Left lobe of liver (tissue), 1 donor: Measurements from ENCODE around the gene CPSF2. TPM values are rescaled to one million over a fixed set of nuclear protein-coding genes. Genes with fewer than 3 reads are reported as not detected.

Experiments used
- total RNA-seq: library from RNA; stranded (reverse); gene quantifications from one replicate; pipeline ENCODE4 v1.2.1, GENCODE V29; 2021
- donor health status: DM: no; HTN: yes; CAD: no.

CPSF2 gene
- total RNA-seq, 1 donor from 2014 or later = 24.3 TPM

Other genes with a start within 250 kb of the CPSF2 start
- 7.7 TPM for gene FBLN5, start 174.3 kb upstream of the CPSF2 start, total RNA-seq
- 29.8 TPM for gene TRIP11, start 81.9 kb upstream of the CPSF2 start, total RNA-seq
- 9.3 TPM for gene ATXN3, start 15.4 kb upstream of the CPSF2 start, total RNA-seq
- 89.8 TPM for gene NDUFB1, start 263 bp upstream of the CPSF2 start, total RNA-seq
- 0.20 TPM for gene SLC24A4, start 201.2 kb downstream of the CPSF2 start, total RNA-seq